Stimulated activated naive CD4-positive, alpha-beta T cell (primary cell): Measurements from ENCODE around the gene NPAS3.

Source experiments
- DNase-seq, 6 experiments: peaks; one replicate each; lab custom pipeline; 2025; lab: John Stamatoyannopoulos, UW

NPAS3 gene

GRCh38 chr14:33642691-33643244, 704.1 kb downstream of the NPAS3 start:
- DNase-seq, result no peak

GRCh38 chr14:33643426-33644181, 704.9 kb downstream of the NPAS3 start:
- DNase-seq, result no peak

- DNase-seq, result no peak
Observed at GRCh38 chr14:33646692-33647260, 708.1 kb downstream of the NPAS3 start.

GRCh38 chr14:33647385-33647786, 708.7 kb downstream of the NPAS3 start:
- no peak for DNase-seq

GRCh38 chr14:33650430-33650829, 711.8 kb downstream of the NPAS3 start:
- no peak for DNase-seq

- no peak for DNase-seq
Observed at GRCh38 chr14:33652566-33653307, 714.1 kb downstream of the NPAS3 start.

- DNase-seq, result no peak
Observed at GRCh38 chr14:33653308-33653695, 714.6 kb downstream of the NPAS3 start.

GRCh38 chr14:33655421-33655820, 716.7 kb downstream of the NPAS3 start:
- no peak for DNase-seq

GRCh38 chr14:33657476-33657875, 718.8 kb downstream of the NPAS3 start:
- no peak for DNase-seq

GRCh38 chr14:33660248-33660647, 721.6 kb downstream of the NPAS3 start:
- DNase-seq, result no peak

GRCh38 chr14:33661101-33661500, 722.4 kb downstream of the NPAS3 start:
- DNase-seq, result no peak

- DNase-seq, result no peak
Observed at GRCh38 chr14:33668066-33668465, 729.4 kb downstream of the NPAS3 start.

- DNase-seq, result no peak
Observed at GRCh38 chr14:33669111-33669510, 730.4 kb downstream of the NPAS3 start.

- no peak for DNase-seq
Observed at GRCh38 chr14:33670235-33670634, 731.6 kb downstream of the NPAS3 start.

GRCh38 chr14:33671556-33671955, 732.9 kb downstream of the NPAS3 start:
- no peak for DNase-seq

GRCh38 chr14:33674927-33675326, 736.2 kb downstream of the NPAS3 start:
- DNase-seq, result no peak

GRCh38 chr14:33675415-33676130, 736.9 kb downstream of the NPAS3 start:
- no peak for DNase-seq

GRCh38 chr14:33676135-33676566, 737.5 kb downstream of the NPAS3 start:
- no peak for DNase-seq

- no peak for DNase-seq
Observed at GRCh38 chr14:33676891-33677290, 738.2 kb downstream of the NPAS3 start.

GRCh38 chr14:33678005-33678404, 739.3 kb downstream of the NPAS3 start:
- DNase-seq, result no peak

- DNase-seq, result no peak
Observed at GRCh38 chr14:33679025-33679424, 740.3 kb downstream of the NPAS3 start.
